Hepatocyte (in vitro differentiated cells): ENCODE results near the gene TXLNG.

Experiments
- CTCF ChIP-seq: fragments of 200-600 bp; sonication (generic); IDR thresholded peaks from 2 replicates; pipeline ENCODE4 v1.5.1; 2016; ENCODE audit warnings: antibody characterized with exemption, mild to moderate bottlenecking; ENCODE audit not compliant: poor library complexity
- EZH2 ChIP-seq: fragments of 200-600 bp; sonication (generic); IDR thresholded peaks from 2 replicates; pipeline ENCODE4 v1.6.1; 2016; ENCODE audit warnings: antibody characterized with exemption, mild to moderate bottlenecking, borderline replicate concordance

- TF ChIP-seq CTCF (no peak), EZH2 (no peak)
Observed at GRCh38 chrX:16876696-16877095, 90.4 kb downstream of the TXLNG start.
